ENCODE results near the gene EP400.
"Not testable (repeated sequence)": the region's sequence is repeated elsewhere in the genome, so short reads cannot be mapped to it uniquely, and the experiment has no call there.

Gene EP400

GRCh38 chr12:132071830-132072384, 122.2 kb downstream of the EP400 start:
- no peak for DNase-seq

GRCh38 chr12:132074216-132074615, 124.5 kb downstream of the EP400 start:
- no peak for DNase-seq

- DNase-seq = no peak
Observed at GRCh38 chr12:132075026-132075713, 125.4 kb downstream of the EP400 start.

- no peak for DNase-seq
Observed at GRCh38 chr12:132075714-132076553, 126.2 kb downstream of the EP400 start.

- no peak for DNase-seq
Observed at GRCh38 chr12:132076711-132077110, 127.0 kb downstream of the EP400 start.

- DNase-seq = no peak
Observed at GRCh38 chr12:132077322-132078100, 127.8 kb downstream of the EP400 start.

- DNase-seq = peak; percentile 10
Observed at GRCh38 chr12:132078190-132078589, 128.4 kb downstream of the EP400 start.

GRCh38 chr12:132079200-132079599, 129.5 kb downstream of the EP400 start:
- no peak for DNase-seq

GRCh38 chr12:132079695-132080094, 130.0 kb downstream of the EP400 start:
- no peak for DNase-seq

GRCh38 chr12:132080515-132080914, 130.8 kb downstream of the EP400 start:
- not testable (repeated sequence) for DNase-seq

- DNase-seq = no peak
Observed at GRCh38 chr12:132081423-132081822, 131.7 kb downstream of the EP400 start.

GRCh38 chr12:132083614-132083940, 133.8 kb downstream of the EP400 start:
- DNase-seq = no peak

- DNase-seq = peak; percentile 90
Observed at GRCh38 chr12:132083941-132084620, 134.3 kb downstream of the EP400 start.

- peak; percentile 41 for DNase-seq
Observed at GRCh38 chr12:132084621-132085290, 135.0 kb downstream of the EP400 start.

GRCh38 chr12:132085291-132085635, 135.5 kb downstream of the EP400 start:
- DNase-seq = no peak

GRCh38 chr12:132089407-132089910, 139.7 kb downstream of the EP400 start:
- DNase-seq = no peak

GRCh38 chr12:132094269-132094891, 144.6 kb downstream of the EP400 start:
- no peak for DNase-seq

- DNase-seq = no peak
Observed at GRCh38 chr12:132095520-132096409, 146.0 kb downstream of the EP400 start.

- DNase-seq = no peak
Observed at GRCh38 chr12:132099739-132100138, 150.0 kb downstream of the EP400 start.

- DNase-seq = no peak
Observed at GRCh38 chr12:132100306-132101065, 150.7 kb downstream of the EP400 start.

Measured in NCI-H1092 treated with DMSO at 0.1 percent for 48 hours (cell line).